CD4-positive, alpha-beta T cell treated with Interleukin-15 for 4 hours (primary cell): ENCODE results near the gene PLAA.

ENCODE experiments used
- DNase-seq: peaks from one replicate; pipeline ENCODE4 v3.0.0-alpha.2; 2020; ENCODE audit warnings: low spot score

Gene PLAA

GRCh38 chr9:26946753-26947727, at the start of gene PLAA:
TSS of gene PLAA (minus strand) at chr9:26947242. CDS start at chr9:26947045, 197 bp downstream.
- DNase-seq: peak; percentile 80

GRCh38 chr9:26995810-26996209, 48.8 kb upstream of the PLAA start:
- DNase-seq: no peak

GRCh38 chr9:26983340-26983739, 36.3 kb upstream of the PLAA start:
- DNase-seq: no peak

GRCh38 chr9:26975728-26976707, 29.0 kb upstream of the PLAA start:
- DNase-seq: peak; percentile 16

GRCh38 chr9:26974927-26975326, 27.9 kb upstream of the PLAA start:
- no peak for DNase-seq

- DNase-seq: no peak
Measured at GRCh38 chr9:26973989-26974388, 26.9 kb upstream of the PLAA start.

- DNase-seq: no peak
Measured at GRCh38 chr9:26971721-26972120, 24.7 kb upstream of the PLAA start.

GRCh38 chr9:26956860-26957233, 9.8 kb upstream of the PLAA start:
- DNase-seq: no peak

GRCh38 chr9:26955921-26956859, 9.1 kb upstream of the PLAA start, which contains the start of gene IFT74:
TSS of gene IFT74 (plus strand) at chr9:26956412. CDS start at chr9:26961968, 5,556 bp downstream.
- DNase-seq: peak; percentile 93

GRCh38 chr9:26955222-26955903, 8.3 kb upstream of the PLAA start:
- no peak for DNase-seq

GRCh38 chr9:26954050-26954508, 7.0 kb upstream of the PLAA start:
- DNase-seq: peak; percentile 33

- DNase-seq: no peak
Measured at GRCh38 chr9:26951794-26952193, 4.8 kb upstream of the PLAA start.

GRCh38 chr9:26950521-26950920, 3.5 kb upstream of the PLAA start:
- no peak for DNase-seq

GRCh38 chr9:26949637-26950069, 2.6 kb upstream of the PLAA start:
- no peak for DNase-seq

- no peak for DNase-seq
Measured at GRCh38 chr9:26947736-26948135, 694 bp upstream of the PLAA start.

- no peak for DNase-seq
Measured at GRCh38 chr9:26945591-26945990, 1.5 kb downstream of the PLAA start.

GRCh38 chr9:26940779-26941178, 6.3 kb downstream of the PLAA start:
- no peak for DNase-seq

GRCh38 chr9:26939955-26940711, 6.9 kb downstream of the PLAA start:
- DNase-seq: no peak

- DNase-seq: no peak
Measured at GRCh38 chr9:26937816-26938371, 9.1 kb downstream of the PLAA start.
